Activated naive CD8-positive, alpha-beta T cell treated with anti-CD3 and anti-CD28 coated beads for 36 hours (primary cell): ENCODE results near the gene CTNNA3. TPM values are rescaled to one million over a fixed set of nuclear protein-coding genes. Genes with fewer than 3 reads are reported as not detected.
"Not testable (repeated sequence)": the region's sequence is repeated elsewhere in the genome, so short reads cannot be mapped to it uniquely, and the experiment has no call there.

ENCODE experiments used
- DNase-seq: peaks from one replicate; pipeline ENCODE4 v3.0.0; 2021
- H3K27ac Mint-ChIP-seq: one replicate; pipeline ENCODE4 v1.8.0; 2022; ENCODE audit warnings: mild to moderate bottlenecking, moderate library complexity, mixed read lengths
- H3K27me3 Mint-ChIP-seq: one replicate; pipeline ENCODE4 v1.8.0; 2022; ENCODE audit warnings: mild to moderate bottlenecking, mixed read lengths
- H3K36me3 Mint-ChIP-seq: one replicate; pipeline ENCODE4 v1.8.0; 2021; ENCODE audit warnings: mild to moderate bottlenecking, mixed read lengths
- H3K4me1 Mint-ChIP-seq: one replicate; pipeline ENCODE4 v1.8.0; 2021; ENCODE audit warnings: mixed read lengths
- H3K4me3 Mint-ChIP-seq: one replicate; pipeline ENCODE4 v1.8.0; 2022; ENCODE audit warnings: mild to moderate bottlenecking, moderate library complexity, mixed read lengths
- H3K9me3 Mint-ChIP-seq: one replicate; pipeline ENCODE4 v1.8.0; 2022; ENCODE audit warnings: mixed read lengths
- total RNA-seq, 2 experiments: library from RNA; stranded (reverse); gene quantifications; one replicate each; pipeline ENCODE4 v1.2.3, GENCODE V29; 2021

The CTNNA3 gene
- total RNA-seq, 2 experiments from 2014 or later = not detected

GRCh38 chr10:66390926-66391325 lies 1305.1 kb downstream of the CTNNA3 start:
- H3K4me3 Mint-ChIP-seq = no peak overlapping the region
- H3K27me3 Mint-ChIP-seq = no peaks in the 10 kb centered on the region
- no peaks in the 10 kb centered on the region for H3K36me3 Mint-ChIP-seq
- H3K9me3 Mint-ChIP-seq = peaks cover 10% of the 10 kb centered on the region
- no peak overlapping the region for H3K27ac Mint-ChIP-seq
- H3K4me1 Mint-ChIP-seq = no peaks in the 10 kb centered on the region
- no peak for DNase-seq

GRCh38 chr10:66381045-66381444 lies 1315.0 kb downstream of the CTNNA3 start:
- H3K27ac Mint-ChIP-seq = no peak overlapping the region
- H3K9me3 Mint-ChIP-seq = peaks cover 3% of the 10 kb centered on the region
- H3K4me1 Mint-ChIP-seq = no peaks in the 10 kb centered on the region
- no peak for DNase-seq
- H3K4me3 Mint-ChIP-seq = no peak overlapping the region
- no peaks in the 10 kb centered on the region for H3K27me3 Mint-ChIP-seq
- H3K36me3 Mint-ChIP-seq = no peaks in the 10 kb centered on the region

DNA sequence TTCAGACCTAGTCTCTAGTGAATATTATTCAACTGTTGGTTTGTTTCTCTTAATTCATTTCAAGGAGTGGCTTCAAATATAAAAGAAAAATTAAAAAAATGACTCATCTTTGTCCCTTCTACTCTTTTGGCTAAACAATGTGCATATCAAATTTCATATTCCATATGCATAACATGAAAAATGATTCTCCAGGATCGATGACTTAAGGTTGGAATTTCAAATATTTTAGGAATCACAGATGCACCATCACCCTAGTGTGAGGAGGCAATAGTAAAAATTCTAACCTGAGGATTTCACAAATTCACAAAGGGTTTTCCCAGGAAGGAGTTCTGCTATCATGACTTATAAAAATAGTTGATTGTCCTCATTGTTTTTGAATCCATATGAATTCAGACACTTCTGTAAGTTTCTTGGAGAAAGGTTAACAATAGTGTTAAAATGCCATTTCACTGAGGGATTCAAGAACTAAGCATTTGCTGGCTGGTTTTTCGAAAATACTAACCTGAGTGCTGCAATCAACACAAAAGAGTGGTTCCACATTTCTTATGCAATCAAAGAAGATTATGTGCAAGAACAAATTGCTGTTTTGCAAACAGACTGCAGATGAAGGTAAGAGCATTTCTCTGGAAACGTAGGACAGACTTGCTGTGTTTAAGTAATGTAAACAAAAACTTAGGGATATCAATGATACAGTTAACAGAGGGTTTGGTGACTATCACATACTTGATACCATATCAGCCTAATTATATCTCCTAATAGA lies 1317.7 kb downstream of the CTNNA3 start:
- Mint-ChIP-seq H3K9me3 (no peaks in the 10 kb centered on the region), H3K36me3 (no peaks in the 10 kb centered on the region), H3K27me3 (no peaks in the 10 kb centered on the region), H3K4me3 (no peak overlapping the region), H3K27ac (no peak overlapping the region), H3K4me1 (no peaks in the 10 kb centered on the region)
- DNase-seq = no peak

DNA sequence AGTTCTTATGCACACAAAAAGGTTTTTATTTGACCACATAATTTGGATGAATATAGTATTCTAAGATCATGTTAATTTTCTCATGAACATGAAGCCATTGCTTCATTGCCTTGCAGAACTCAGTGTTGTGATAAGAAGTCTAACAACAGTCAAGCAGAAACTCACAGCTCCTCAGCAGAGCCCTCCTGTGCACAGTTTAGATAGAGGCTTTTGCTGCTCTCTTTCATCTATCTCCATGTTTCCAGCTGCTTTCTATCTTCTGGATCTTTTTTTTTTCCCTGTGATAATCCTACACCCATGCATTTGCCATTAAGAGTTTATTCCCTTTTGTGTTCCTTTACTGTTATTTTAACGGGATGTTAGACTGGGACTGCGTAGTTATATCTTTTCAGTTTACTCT lies 1327.8 kb downstream of the CTNNA3 start:
- no peaks in the 10 kb centered on the region for H3K4me1 Mint-ChIP-seq
- H3K27me3 Mint-ChIP-seq = no peaks in the 10 kb centered on the region
- H3K36me3 Mint-ChIP-seq = no peaks in the 10 kb centered on the region
- no peak overlapping the region for H3K4me3 Mint-ChIP-seq
- H3K9me3 Mint-ChIP-seq = no peaks in the 10 kb centered on the region
- DNase-seq = no peak
- H3K27ac Mint-ChIP-seq = no peak overlapping the region

DNA sequence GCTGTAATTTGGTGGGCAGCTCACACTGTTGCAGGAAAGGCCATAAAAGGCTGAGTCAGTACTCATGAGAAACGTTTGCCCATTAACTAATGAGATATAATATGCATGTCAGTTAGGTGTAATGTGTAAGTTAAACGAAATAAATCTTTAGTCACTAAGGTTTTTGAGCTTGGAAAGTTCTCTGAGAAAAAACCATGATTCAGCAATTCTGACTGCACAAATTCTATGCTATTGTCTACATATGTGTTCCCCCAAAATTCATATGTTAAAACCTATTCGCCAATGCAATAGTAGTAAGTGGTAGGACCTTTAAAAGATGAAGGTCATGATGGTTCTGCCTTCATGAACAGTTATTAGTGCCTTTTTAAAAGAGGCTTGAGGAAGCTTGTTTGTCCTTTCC lies 1329.8 kb downstream of the CTNNA3 start:
- DNase-seq = no peak
- Mint-ChIP-seq H3K9me3 (peaks cover 3% of the 10 kb centered on the region), H3K27me3 (no peaks in the 10 kb centered on the region), H3K36me3 (peaks cover 2% of the 10 kb centered on the region), H3K27ac (no peak overlapping the region), H3K4me1 (no peaks in the 10 kb centered on the region), H3K4me3 (no peak overlapping the region)

DNA sequence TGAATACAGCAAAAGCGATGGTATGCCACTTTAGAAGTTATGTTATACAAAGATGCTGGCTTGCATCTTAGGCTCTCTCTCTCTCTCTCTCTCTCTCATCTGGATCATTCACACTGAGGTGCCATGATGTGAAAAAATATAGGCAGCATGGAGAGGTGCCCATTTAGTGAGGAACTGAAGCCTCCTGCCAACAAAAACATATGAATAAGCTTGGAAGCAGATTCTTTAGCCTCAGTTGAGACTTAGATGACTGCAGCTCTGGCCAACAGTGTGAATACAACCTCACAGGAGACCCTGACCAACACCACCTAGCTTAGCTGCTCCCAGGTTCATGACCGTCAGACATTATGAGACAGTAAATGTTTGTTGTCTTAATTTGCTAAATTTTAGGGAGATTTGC lies 1330.3 kb downstream of the CTNNA3 start:
- Mint-ChIP-seq H3K4me1 (no peaks in the 10 kb centered on the region), H3K4me3 (no peak overlapping the region), H3K27ac (no peak overlapping the region), H3K36me3 (peaks cover 2% of the 10 kb centered on the region), H3K9me3 (peaks cover 3% of the 10 kb centered on the region), H3K27me3 (no peaks in the 10 kb centered on the region)
- no peak for DNase-seq

GRCh38 chr10:66362522-66362921 lies 1333.5 kb downstream of the CTNNA3 start:
- Mint-ChIP-seq H3K27ac (no peak overlapping the region), H3K4me1 (no peaks in the 10 kb centered on the region), H3K9me3 (peaks cover 3% of the 10 kb centered on the region), H3K4me3 (no peak overlapping the region), H3K27me3 (no peaks in the 10 kb centered on the region), H3K36me3 (peaks cover 2% of the 10 kb centered on the region)
- no peak for DNase-seq

GRCh38 chr10:66353822-66354221 lies 1342.2 kb downstream of the CTNNA3 start:
- H3K27ac Mint-ChIP-seq, H3K36me3 Mint-ChIP-seq, DNase-seq, H3K27me3 Mint-ChIP-seq, H3K4me3 Mint-ChIP-seq, H3K4me1 Mint-ChIP-seq, H3K9me3 Mint-ChIP-seq: not testable (repeated sequence)

DNA sequence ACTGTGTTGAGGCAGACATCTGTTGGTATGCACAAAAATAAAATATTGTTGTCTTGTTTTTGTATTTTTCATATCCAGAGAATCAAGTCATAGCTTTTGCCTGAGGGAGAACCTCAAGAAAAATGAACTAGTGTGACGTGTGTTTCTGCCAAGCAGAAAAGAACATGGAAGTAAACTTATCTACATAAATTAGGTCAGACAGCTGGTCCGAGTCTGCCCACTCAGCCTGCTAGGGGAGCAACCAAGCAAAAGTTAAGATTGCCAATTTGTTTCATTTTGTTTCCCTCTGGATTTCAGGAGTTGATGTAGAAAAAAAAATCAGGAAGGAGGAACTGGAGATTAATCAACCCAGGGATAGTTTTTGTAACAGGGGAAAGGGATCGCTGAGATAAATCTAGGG lies 1342.6 kb downstream of the CTNNA3 start:
- Mint-ChIP-seq H3K9me3 (no peaks in the 10 kb centered on the region), H3K27ac (no peak overlapping the region), H3K4me1 (no peaks in the 10 kb centered on the region), H3K27me3 (no peaks in the 10 kb centered on the region), H3K36me3 (no peaks in the 10 kb centered on the region), H3K4me3 (no peak overlapping the region)
- DNase-seq = no peak

- no peak for DNase-seq
- Mint-ChIP-seq H3K27me3 (no peaks in the 10 kb centered on the region), H3K4me1 (no peaks in the 10 kb centered on the region), H3K27ac (no peak overlapping the region), H3K36me3 (no peaks in the 10 kb centered on the region), H3K4me3 (no peak overlapping the region), H3K9me3 (peaks cover 4% of the 10 kb centered on the region)
Observed at GRCh38 chr10:66350622-66351399, 1345.2 kb downstream of the CTNNA3 start.

- no peak for DNase-seq
- no peak overlapping the region for H3K27ac Mint-ChIP-seq
- no peaks in the 10 kb centered on the region for H3K4me1 Mint-ChIP-seq
- no peak overlapping the region for H3K4me3 Mint-ChIP-seq
- no peaks in the 10 kb centered on the region for H3K36me3 Mint-ChIP-seq
- H3K9me3 Mint-ChIP-seq = peaks cover 4% of the 10 kb centered on the region
- H3K27me3 Mint-ChIP-seq = no peaks in the 10 kb centered on the region
Observed at GRCh38 chr10:66349726-66350125, 1346.3 kb downstream of the CTNNA3 start.

- Mint-ChIP-seq H3K4me3 (no peak overlapping the region), H3K4me1 (no peaks in the 10 kb centered on the region), H3K27me3 (no peaks in the 10 kb centered on the region), H3K36me3 (no peaks in the 10 kb centered on the region), H3K27ac (no peak overlapping the region), H3K9me3 (peaks cover 4% of the 10 kb centered on the region)
- no peak for DNase-seq
Observed at GRCh38 chr10:66349076-66349475, 1346.9 kb downstream of the CTNNA3 start.

DNA sequence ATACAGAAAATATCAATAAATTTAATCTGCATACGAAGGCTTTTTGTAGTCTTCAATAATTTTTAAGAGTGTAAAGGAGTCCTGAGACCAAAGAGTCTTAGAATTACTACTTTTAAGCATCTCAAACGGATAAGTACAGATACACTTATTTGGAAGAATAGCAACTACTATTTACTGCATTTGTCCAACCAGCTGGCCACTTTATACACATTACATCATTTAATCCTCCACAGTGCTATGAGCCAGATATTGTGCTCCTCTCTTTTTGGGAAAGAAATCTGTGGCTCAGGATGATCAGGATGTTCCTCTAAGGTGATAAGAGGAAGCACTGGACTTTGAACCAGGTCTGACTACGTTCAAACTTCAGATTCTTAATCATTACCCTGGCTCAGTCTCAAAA lies 1358.8 kb downstream of the CTNNA3 start:
- Mint-ChIP-seq H3K36me3 (no peaks in the 10 kb centered on the region), H3K9me3 (no peaks in the 10 kb centered on the region), H3K4me1 (no peaks in the 10 kb centered on the region), H3K4me3 (no peak overlapping the region), H3K27me3 (no peaks in the 10 kb centered on the region), H3K27ac (no peak overlapping the region)
- DNase-seq = no peak

DNA sequence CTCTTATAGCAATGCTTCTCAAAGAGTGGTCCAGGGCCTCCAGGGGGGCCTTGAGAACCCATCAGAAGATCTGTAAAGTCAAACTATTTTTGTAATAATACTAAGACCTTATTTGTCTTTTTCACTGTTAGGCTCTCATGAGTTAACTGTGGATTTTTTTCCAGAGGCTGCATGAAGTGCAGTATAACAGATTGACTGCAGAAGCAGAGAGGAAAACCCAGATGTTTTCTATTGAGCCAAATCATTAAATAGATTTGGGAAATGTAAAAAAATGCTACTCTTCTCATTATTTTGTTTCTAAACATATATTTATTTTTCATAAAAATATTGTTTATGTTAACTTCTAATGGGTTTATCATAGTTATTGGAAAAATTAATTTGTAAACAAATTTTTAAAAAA lies 1359.2 kb downstream of the CTNNA3 start:
- no peaks in the 10 kb centered on the region for H3K4me1 Mint-ChIP-seq
- H3K27ac Mint-ChIP-seq = no peak overlapping the region
- H3K36me3 Mint-ChIP-seq = no peaks in the 10 kb centered on the region
- DNase-seq = no peak
- no peaks in the 10 kb centered on the region for H3K9me3 Mint-ChIP-seq
- H3K4me3 Mint-ChIP-seq = no peak overlapping the region
- no peaks in the 10 kb centered on the region for H3K27me3 Mint-ChIP-seq

GRCh38 chr10:66335753-66336152 lies 1360.2 kb downstream of the CTNNA3 start:
- not testable (repeated sequence) for H3K27me3 Mint-ChIP-seq, H3K9me3 Mint-ChIP-seq, H3K27ac Mint-ChIP-seq, DNase-seq, H3K4me1 Mint-ChIP-seq, H3K36me3 Mint-ChIP-seq, H3K4me3 Mint-ChIP-seq

GRCh38 chr10:66329147-66329546 lies 1366.8 kb downstream of the CTNNA3 start:
- H3K27ac Mint-ChIP-seq = no peak overlapping the region
- no peaks in the 10 kb centered on the region for H3K36me3 Mint-ChIP-seq
- DNase-seq = no peak
- no peaks in the 10 kb centered on the region for H3K4me1 Mint-ChIP-seq
- H3K9me3 Mint-ChIP-seq = no peaks in the 10 kb centered on the region
- no peaks in the 10 kb centered on the region for H3K27me3 Mint-ChIP-seq
- H3K4me3 Mint-ChIP-seq = no peak overlapping the region
